HG03354 (cell line): ENCODE data around the gene LRRC47.

Source experiments
- ATAC-seq: cut with Tn5 transposase; IDR thresholded peaks from one replicate; pipeline ENCODE4 v1.9.1; 2021; ENCODE audit warnings: mild to moderate bottlenecking; ENCODE audit not compliant: unreplicated experiment, poor library complexity, severe bottlenecking

Gene LRRC47

GRCh38 chr1:3774276-3774945, 21.9 kb downstream of the LRRC47 start:
- no peak for ATAC-seq

GRCh38 chr1:3773572-3774275, 22.6 kb downstream of the LRRC47 start:
- no peak for ATAC-seq

GRCh38 chr1:3772715-3773571, 23.4 kb downstream of the LRRC47 start, which contains the start of gene SMIM1:
Gene SMIM1, plus strand, starts transcription at chr1:3772749. Its CDS starts 2,625 bp downstream, at chr1:3775374.
- ATAC-seq = peak; percentile 22

- ATAC-seq = peak; percentile 67
These were observed 24.1 kb downstream of the LRRC47 start for GRCh38 chr1:3772027-3772714.

- no peak for ATAC-seq
These were observed 24.9 kb downstream of the LRRC47 start for GRCh38 chr1:3771108-3772026.

GRCh38 chr1:3770047-3770765, 26.1 kb downstream of the LRRC47 start:
- no peak for ATAC-seq

- ATAC-seq = no peak
These were observed 27.4 kb downstream of the LRRC47 start for GRCh38 chr1:3768811-3769390.

GRCh38 chr1:3767328-3767925, 28.9 kb downstream of the LRRC47 start:
- no peak for ATAC-seq

- no peak for ATAC-seq
These were observed 32.8 kb downstream of the LRRC47 start for GRCh38 chr1:3763351-3764125.

- no peak for ATAC-seq
These were observed 33.4 kb downstream of the LRRC47 start for GRCh38 chr1:3762873-3763228.

GRCh38 chr1:3762151-3762872, 34.0 kb downstream of the LRRC47 start:
- no peak for ATAC-seq

- ATAC-seq = no peak
These were observed 34.8 kb downstream of the LRRC47 start for GRCh38 chr1:3761296-3762010.

GRCh38 chr1:3759796-3760195, 36.5 kb downstream of the LRRC47 start:
- ATAC-seq = no peak

GRCh38 chr1:3759164-3759563, 37.1 kb downstream of the LRRC47 start:
- ATAC-seq = no peak

- no peak for ATAC-seq
These were observed 39.9 kb downstream of the LRRC47 start for GRCh38 chr1:3756394-3756793.
